GM19351 (cell line): ENCODE results near the gene PLCXD3.
A peak's percentile ranks its signal among the peaks of the same experiment; 100 is the strongest.

ENCODE experiments used
- ATAC-seq: cut with Tn5 transposase; IDR thresholded peaks from one replicate; pipeline ENCODE4 v1.9.1; 2021; ENCODE audit warnings: mild to moderate bottlenecking, moderate library complexity; ENCODE audit not compliant: unreplicated experiment

PLCXD3 gene

GRCh38 chr5:41415242-41415641 is 95.2 kb downstream of the PLCXD3 start:
- ATAC-seq: no peak

DNA sequence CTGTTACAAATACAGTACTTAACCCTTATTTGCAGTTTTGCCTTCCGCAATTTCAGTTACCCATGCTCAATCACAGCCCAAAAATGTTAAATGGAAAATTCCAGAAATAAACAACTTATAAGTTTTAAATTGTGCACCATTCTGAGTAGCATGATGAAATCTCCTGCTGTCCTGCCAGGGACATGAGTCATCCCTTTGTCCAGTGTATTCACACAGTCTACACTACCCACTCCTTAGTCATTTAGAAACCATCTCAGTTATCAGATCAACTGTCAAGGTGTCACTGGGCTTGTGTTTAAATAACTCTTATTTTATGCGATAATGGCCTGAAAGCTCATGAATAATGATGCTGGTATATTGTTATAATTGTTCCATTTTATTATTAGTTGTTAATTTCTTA is 95.8 kb downstream of the PLCXD3 start:
- peak; percentile 64 for ATAC-seq

DNA sequence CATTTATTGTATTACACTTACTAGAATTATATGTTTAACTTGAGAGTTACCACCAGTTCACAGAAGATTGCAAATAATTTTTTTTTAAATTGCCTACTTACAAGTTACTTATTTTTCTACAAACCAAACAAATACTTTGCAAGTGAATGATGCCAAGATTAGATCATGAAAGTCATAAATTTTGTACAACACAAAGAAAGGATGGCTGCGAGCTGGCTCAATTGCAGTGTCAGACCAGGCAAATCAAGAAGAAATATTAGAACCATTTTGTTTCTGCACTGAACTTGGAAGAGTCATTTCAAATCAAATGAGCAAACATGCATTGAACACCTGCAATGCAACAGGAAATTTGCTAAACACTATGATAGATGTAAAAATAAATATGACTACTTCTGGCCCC is 97.3 kb downstream of the PLCXD3 start:
- ATAC-seq: no peak

- no peak for ATAC-seq
Measured at GRCh38 chr5:41412496-41412895, 97.9 kb downstream of the PLCXD3 start.

GRCh38 chr5:41410737-41411136 is 99.7 kb downstream of the PLCXD3 start:
- no peak for ATAC-seq

GRCh38 chr5:41410307-41410706 is 100.1 kb downstream of the PLCXD3 start:
- ATAC-seq: no peak

- ATAC-seq: no peak
Measured at GRCh38 chr5:41408676-41409443, 101.5 kb downstream of the PLCXD3 start.

DNA sequence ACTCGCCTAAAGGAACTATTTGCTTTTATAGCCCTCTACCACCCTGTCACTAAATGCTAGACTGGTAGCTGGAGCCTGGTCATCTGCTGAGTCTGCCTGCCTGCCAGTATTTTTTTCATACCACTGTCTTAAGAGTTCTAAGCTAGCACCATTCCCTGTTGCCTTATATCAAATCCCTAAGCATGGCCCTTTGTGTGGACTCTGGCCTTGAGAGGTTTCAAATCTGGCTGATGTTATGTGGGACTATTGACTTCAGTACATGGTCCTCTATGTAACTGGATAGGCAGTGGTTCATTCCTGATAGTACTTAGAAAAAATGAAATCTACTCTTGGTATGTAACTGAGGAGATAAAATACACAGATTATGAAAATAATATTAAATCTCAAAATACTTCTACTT is 103.5 kb downstream of the PLCXD3 start:
- no peak for ATAC-seq

GRCh38 chr5:41406424-41406823 is 104.0 kb downstream of the PLCXD3 start:
- ATAC-seq: no peak

- ATAC-seq: no peak
Measured at GRCh38 chr5:41404757-41405156, 105.6 kb downstream of the PLCXD3 start.

- no peak for ATAC-seq
Measured at GRCh38 chr5:41403846-41404245, 106.6 kb downstream of the PLCXD3 start.

- no peak for ATAC-seq
Measured at GRCh38 chr5:41402845-41403244, 107.6 kb downstream of the PLCXD3 start.

DNA sequence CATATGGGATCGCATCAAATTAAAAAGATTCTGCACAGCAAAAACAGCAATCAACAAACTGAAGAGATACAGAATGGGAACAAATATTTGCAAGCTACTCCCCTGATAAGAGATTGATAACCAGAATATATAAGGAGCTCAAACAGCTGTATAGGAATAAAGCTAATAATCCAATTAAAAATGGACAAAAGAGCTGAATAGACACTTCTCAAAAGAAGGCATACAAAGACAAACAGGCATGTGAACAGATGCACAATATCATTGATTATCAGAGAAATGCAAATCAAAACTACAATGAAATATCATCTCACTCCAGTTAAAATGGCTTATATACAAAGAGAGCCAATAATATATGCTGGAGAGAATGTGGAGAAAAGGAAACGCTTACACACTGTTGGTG is 110.6 kb downstream of the PLCXD3 start:
- no peak for ATAC-seq

- no peak for ATAC-seq
Measured at GRCh38 chr5:41392016-41392415, 118.4 kb downstream of the PLCXD3 start.

- no peak for ATAC-seq
Measured at GRCh38 chr5:41374631-41375030, 135.8 kb downstream of the PLCXD3 start.

DNA sequence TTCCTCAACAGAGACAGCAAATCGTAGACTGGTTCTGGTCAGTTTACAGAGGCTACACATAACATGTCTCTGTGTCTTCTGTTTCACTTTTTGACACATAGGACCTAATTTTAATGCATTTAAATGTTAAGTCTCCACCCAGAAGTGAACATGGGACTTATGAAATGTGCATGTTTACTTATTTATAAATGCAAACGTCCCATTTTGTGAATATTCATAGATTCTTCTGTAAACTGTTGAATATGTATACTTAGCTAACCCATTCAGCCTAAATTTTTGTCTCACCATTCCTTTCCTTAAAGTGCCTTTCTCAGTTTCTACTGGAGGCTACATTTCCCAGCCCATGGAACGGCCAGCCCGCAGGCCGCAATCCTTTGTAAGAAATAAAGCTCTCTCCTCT is 137.2 kb downstream of the PLCXD3 start:
- ATAC-seq: no peak

GRCh38 chr5:41371738-41372137 is 138.7 kb downstream of the PLCXD3 start:
- no peak for ATAC-seq

- ATAC-seq: no peak
Measured at GRCh38 chr5:41370482-41370881, 139.9 kb downstream of the PLCXD3 start.

- ATAC-seq: no peak
Measured at GRCh38 chr5:41369799-41370198, 140.6 kb downstream of the PLCXD3 start.

GRCh38 chr5:41368158-41368557 is 142.2 kb downstream of the PLCXD3 start:
- no peak for ATAC-seq

- no peak for ATAC-seq
Measured at GRCh38 chr5:41365369-41365768, 145.0 kb downstream of the PLCXD3 start.

GRCh38 chr5:41364346-41364745 is 146.1 kb downstream of the PLCXD3 start:
- ATAC-seq: no peak

DNA sequence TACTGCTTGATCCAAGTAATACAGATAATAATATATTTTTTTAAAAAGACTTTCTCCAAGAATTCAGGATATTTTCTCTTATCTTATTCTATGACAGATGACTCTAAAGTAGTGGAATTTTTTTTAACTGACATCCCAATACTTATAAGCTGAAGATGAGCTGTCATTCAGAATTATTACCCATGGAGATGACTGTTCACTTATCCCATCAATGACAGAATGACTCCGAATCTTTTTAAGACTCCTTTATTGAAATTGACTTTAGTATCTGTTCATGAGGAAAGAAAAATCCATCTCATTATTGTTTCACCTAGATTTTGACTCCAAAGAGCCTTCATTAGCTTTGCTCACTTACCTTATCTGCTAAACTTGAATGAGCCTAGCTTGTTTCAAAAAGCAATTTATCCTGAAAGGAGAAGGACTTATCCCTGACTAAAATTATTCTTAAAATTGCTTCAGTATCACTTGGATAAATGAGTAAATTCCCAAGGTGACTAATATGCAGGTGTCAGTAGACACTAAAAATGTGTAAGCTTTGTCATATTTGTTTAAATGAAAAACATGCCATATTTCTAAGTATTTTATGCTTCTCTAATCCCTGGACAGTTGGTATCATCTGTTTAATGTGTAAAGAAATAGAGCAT is 146.9 kb downstream of the PLCXD3 start:
- ATAC-seq: no peak
